ENCODE results near the gene TOP3A.

GRCh38 chr17:18277076-18277475 is 37.7 kb downstream of the TOP3A start:
- TF ChIP-seq CTCF (IDR thresholded peaks at IDR 0.05) (no peak), POLR2A (IDR thresholded peaks at IDR 0.05) (no peak)
